B cell (primary cell): ENCODE results near the gene ZDHHC20. TPM values are rescaled to one million over a fixed set of nuclear protein-coding genes. Genes with fewer than 3 reads are reported as not detected.

Experiments used
- ATAC-seq: fragments of 200-7000 bp; cut with Tn5 transposase; one replicate; pipeline ENCODE4 v1.10.0; 2021; ENCODE audit warnings: low read depth, mild to moderate bottlenecking, moderate number of reproducible peaks, moderate library complexity
- CTCF ChIA-PET: fragments of 350-600 bp; sonication (Branson Sonifier 250); formaldehyde crosslinking; loops from one replicate; lab custom pipeline; 2021; ENCODE audit warnings: antibody characterized with exemption, inconsistent platforms; lab: Charles Lee
- POLR2A ChIA-PET: fragments of 350-600 bp; sonication (Branson Sonifier 250); formaldehyde crosslinking; loops from one replicate; lab custom pipeline; 2021; ENCODE audit warnings: antibody characterized with exemption; lab: Charles Lee
- DNase-seq: peaks from one replicate; pipeline ENCODE4 v3.0.0; 2013
- H2AFZ ChIP-seq: 2 replicates; pipeline ENCODE4 v1.6.1; 2012; ENCODE audit warnings: mild to moderate bottlenecking, low read depth, low read length; ENCODE audit not compliant: insufficient read depth, poor library complexity, severe bottlenecking
- H3K27ac ChIP-seq, 2 donors: 1 replicate in 1 of 2; 2 replicates in 1 of 2; pipeline ENCODE4 v1.5.1; 2012 to 2013; ENCODE audit warnings: low read length in 2 of 2, mild to moderate bottlenecking in 2 of 2, moderate library complexity in 1 of 2
- H3K27me3 ChIP-seq, 4 experiments: fragments of 200-600 bp in 1 of 4; sonication (generic) in 1 of 4; replicated peaks in 1 of 4; 1 replicate in 2 of 4; 2 replicates in 2 of 4; pipeline versions ENCODE4 v1.6.1 to v1.7.0; 2013 to 2016; ENCODE audit warnings: low read length in 3 of 4, mild to moderate bottlenecking in 2 of 4, mixed read lengths in 1 of 4, moderate library complexity in 1 of 4; ENCODE audit not compliant: insufficient read depth in 4 of 4, control insufficient read depth in 3 of 4; ENCODE audit errors: control extremely low read depth in 1 of 4
- H3K36me3 ChIP-seq, 2 experiments: replicated peaks in 1 of 2; 1 replicate in 1 of 2; 2 replicates in 1 of 2; pipeline versions ENCODE4 v1.6.1 to v1.7.1; 2013; ENCODE audit warnings: low read length in 1 of 2; ENCODE audit not compliant: insufficient read depth in 2 of 2, control insufficient read depth in 1 of 2; ENCODE audit errors: control extremely low read depth in 1 of 2, extremely low read depth in 1 of 2
- H3K4me1 ChIP-seq, 2 donors: fragments of 200-600 bp in 1 of 2; sonication (generic) in 1 of 2; 1 replicate in 1 of 2; 2 replicates in 1 of 2; pipeline versions ENCODE4 v1.5.1 to v1.6.1; 2013 to 2017; ENCODE audit warnings: low read length in 2 of 2; ENCODE audit not compliant: control insufficient read depth in 2 of 2, insufficient read depth in 2 of 2
- H3K4me2 ChIP-seq: replicated peaks from 2 replicates; pipeline ENCODE3; 2012; ENCODE audit warnings: mild to moderate bottlenecking, low read depth, low read length; ENCODE audit not compliant: poor library complexity, severe bottlenecking
- H3K4me3 ChIP-seq, 5 experiments: fragments of 200-600 bp in 1 of 5; sonication (generic) in 1 of 5; 1 replicate in 3 of 5; 2 replicates in 2 of 5; pipeline versions ENCODE4 v1.5.1 to v1.7.0; 2011 to 2016; ENCODE audit warnings: low read length in 4 of 5, mild to moderate bottlenecking in 4 of 5, low read depth in 2 of 5, control low read depth in 1 of 5, moderate library complexity in 1 of 5; ENCODE audit not compliant: insufficient read depth in 1 of 5; ENCODE audit errors: control extremely low read depth in 1 of 5, extremely low read depth in 1 of 5
- H3K79me2 ChIP-seq: fragments of 200-600 bp; sonication (generic); one replicate; pipeline ENCODE4 v1.6.0; 2016; ENCODE audit warnings: low read length; ENCODE audit not compliant: control insufficient read depth, insufficient read depth
- H3K9ac ChIP-seq: fragments of 200-600 bp; sonication (generic); 2 replicates; pipeline ENCODE4 v1.6.1; 2017; ENCODE audit warnings: mild to moderate bottlenecking, low read length, moderate library complexity
- H3K9me3 ChIP-seq, 3 donors: one replicate each; pipeline versions ENCODE4 v1.6.1 to v1.7.1; 2013; ENCODE audit warnings: low read length in 2 of 3; ENCODE audit not compliant: control insufficient read depth in 2 of 3, insufficient read depth in 1 of 3; ENCODE audit errors: control extremely low read depth in 1 of 3
- H4K20me1 ChIP-seq: 2 replicates; pipeline ENCODE4 v1.6.0; 2012; ENCODE audit warnings: mild to moderate bottlenecking, low read length; ENCODE audit not compliant: insufficient read depth, control insufficient read depth, poor library complexity, severe bottlenecking
- H3K27ac Mint-ChIP-seq: one replicate; pipeline ENCODE4 v1.8.0; 2021; ENCODE audit warnings: mixed read lengths
- H3K27me3 Mint-ChIP-seq: one replicate; pipeline ENCODE4 v1.8.0; 2021; ENCODE audit warnings: mixed read lengths
- H3K4me1 Mint-ChIP-seq: one replicate; pipeline ENCODE4 v1.8.0; 2021; ENCODE audit warnings: mixed read lengths
- H3K4me3 Mint-ChIP-seq: one replicate; pipeline ENCODE4 v1.8.0; 2021; ENCODE audit warnings: mixed read lengths
- H3K9me3 Mint-ChIP-seq: one replicate; pipeline ENCODE4 v1.8.0; 2022; ENCODE audit warnings: mixed read lengths; ENCODE audit not compliant: insufficient read depth
- EZH2 ChIP-seq: IDR thresholded peaks from 2 replicates; pipeline ENCODE4 v1.6.1; 2012; ENCODE audit warnings: borderline replicate concordance, low read depth, mild to moderate bottlenecking, moderate library complexity, low read length; ENCODE audit not compliant: insufficient read depth, poor library complexity, severe bottlenecking
- WGBS: methylation state at CpG from one replicate; pipeline ENCODE4 v1.1.5; 2013; ENCODE audit warnings: missing lambda C conversion rate; ENCODE audit not compliant: insufficient coverage; 5-methylcytosine and 5-hydroxymethylcytosine counted together
- intact Hi-C: fragments of 100-400 bp; cut with micrococcal nuclease; formaldehyde crosslinking; loops from one replicate; pipeline ENCODE4 v1.10.0; 2022
- polyA plus RNA-seq: library from polyadenylated mRNA; depleted of rRNA; stranded (reverse); fragments of >200 nt; gene quantifications from 2 replicates; pipeline ENCODE4 v1.2.3, GENCODE V29; 2012
- total RNA-seq, 2 donors: library from RNA; stranded (reverse); fragments of 120-200 nt in 1 of 2; gene quantifications; 1 replicate in 1 of 2; 2 replicates in 1 of 2; pipeline versions ENCODE4 v1.2.3 to v1.2.4, GENCODE V29; 2013 to 2022
- TF ChIP-seq, protein P1 (sequence below): fragments of 200-600 bp; IDR thresholded peaks from one replicate; pipeline ENCODE4 v1.8.0; 2022; ENCODE audit warnings: antibody characterized with exemption, mild to moderate bottlenecking

The ZDHHC20 gene
- total and polyA plus RNA-seq, 2 donors (not counting 1 experiment from before 2014, with no cell fraction given) = 10.3 to 61.5 TPM

DNA sequence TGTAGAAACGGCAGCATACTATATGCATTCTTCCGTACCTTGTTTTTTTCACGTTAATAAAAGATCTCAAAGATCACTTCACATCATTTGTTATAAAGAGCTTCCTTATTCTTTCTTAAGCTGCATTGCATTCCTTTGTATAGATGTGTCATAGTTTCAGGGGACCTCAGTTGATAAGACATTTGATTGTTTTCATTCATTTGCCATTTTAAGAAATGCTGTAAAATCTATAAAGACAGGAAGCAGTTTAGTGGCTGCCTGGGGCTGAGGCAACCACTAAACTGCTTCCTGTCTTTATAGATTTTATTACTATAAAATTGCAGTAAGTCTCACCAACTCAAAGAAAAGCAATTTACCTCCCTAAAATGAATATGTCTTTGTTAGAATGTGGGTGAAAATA lies 59.4 kb downstream of the ZDHHC20 start:
- Histone ChIP-seq H3K9ac (no peak overlapping the region), H3K9me3 (no peaks in the 10 kb centered on the region), H2AFZ (no peak overlapping the region), H3K4me2 (no peak overlapping the region), H3K36me3 (peaks cover 9 to 40% of the 10 kb centered on the region in 2 experiments), H3K79me2 (no peaks in the 10 kb centered on the region), H4K20me1 (no peaks in the 10 kb centered on the region), H3K4me1 (no peaks in the 10 kb centered on the region), H3K27ac (no peak overlapping the region), H3K4me3 (no peak overlapping the region), H3K27me3 (no peaks in the 10 kb centered on the region)
- no peak overlapping the region for H3K4me3 Mint-ChIP-seq
- no peaks in the 10 kb centered on the region for H3K9me3 Mint-ChIP-seq
- intact Hi-C loops = loop anchor here (10.0 kb wide), 1 partner anchor 55 kb away; the partner anchor contains the start of gene ZDHHC20
- ChIA-PET POLR2A (no interaction called here), CTCF (no interaction called here)
- no peaks in the 10 kb centered on the region for H3K4me1 Mint-ChIP-seq
- H3K27ac Mint-ChIP-seq = no peak overlapping the region
- WGBS = no CpG with 5 or more reads among the region's 3 CpGs
- ATAC-seq = no peak
- H3K27me3 Mint-ChIP-seq = no peaks in the 10 kb centered on the region
- DNase-seq = no peak
- TF ChIP-seq, protein P1, sequence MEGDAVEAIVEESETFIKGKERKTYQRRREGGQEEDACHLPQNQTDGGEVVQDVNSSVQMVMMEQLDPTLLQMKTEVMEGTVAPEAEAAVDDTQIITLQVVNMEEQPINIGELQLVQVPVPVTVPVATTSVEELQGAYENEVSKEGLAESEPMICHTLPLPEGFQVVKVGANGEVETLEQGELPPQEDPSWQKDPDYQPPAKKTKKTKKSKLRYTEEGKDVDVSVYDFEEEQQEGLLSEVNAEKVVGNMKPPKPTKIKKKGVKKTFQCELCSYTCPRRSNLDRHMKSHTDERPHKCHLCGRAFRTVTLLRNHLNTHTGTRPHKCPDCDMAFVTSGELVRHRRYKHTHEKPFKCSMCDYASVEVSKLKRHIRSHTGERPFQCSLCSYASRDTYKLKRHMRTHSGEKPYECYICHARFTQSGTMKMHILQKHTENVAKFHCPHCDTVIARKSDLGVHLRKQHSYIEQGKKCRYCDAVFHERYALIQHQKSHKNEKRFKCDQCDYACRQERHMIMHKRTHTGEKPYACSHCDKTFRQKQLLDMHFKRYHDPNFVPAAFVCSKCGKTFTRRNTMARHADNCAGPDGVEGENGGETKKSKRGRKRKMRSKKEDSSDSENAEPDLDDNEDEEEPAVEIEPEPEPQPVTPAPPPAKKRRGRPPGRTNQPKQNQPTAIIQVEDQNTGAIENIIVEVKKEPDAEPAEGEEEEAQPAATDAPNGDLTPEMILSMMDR = no peak
- TF ChIP-seq EZH2 = no peak

DNA sequence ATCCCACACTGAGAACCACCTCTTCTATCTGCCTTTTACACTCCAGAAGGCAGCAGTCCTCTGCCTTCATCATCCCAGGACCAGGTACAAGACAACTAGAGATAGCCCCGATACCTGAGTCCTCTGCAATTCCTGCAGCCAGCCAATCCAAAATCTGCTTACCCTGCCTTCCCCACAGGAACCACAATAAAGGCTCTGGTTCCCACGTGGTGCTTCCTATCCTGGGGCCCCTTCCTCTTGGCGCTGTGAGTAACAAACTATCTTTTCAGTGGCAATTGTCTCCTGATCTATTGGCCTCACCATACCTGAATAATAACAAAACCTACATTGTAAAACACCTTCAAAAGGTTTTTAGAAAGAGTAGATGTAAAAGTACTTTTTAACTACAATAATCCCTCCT lies 63.1 kb downstream of the ZDHHC20 start:
- no peak for ATAC-seq
- no peak overlapping the region for H3K27ac ChIP-seq
- no peaks in the 10 kb centered on the region for H3K4me1 ChIP-seq
- H3K4me2 ChIP-seq = no peak overlapping the region
- intact Hi-C loops = no loop called here
- 41% methylated on average over 2 of the region's 3 CpGs for WGBS
- Mint-ChIP-seq H3K4me3 (no peak overlapping the region), H3K27me3 (no peaks in the 10 kb centered on the region), H3K9me3 (no peaks in the 10 kb centered on the region), H3K27ac (no peak overlapping the region), H3K4me1 (no peaks in the 10 kb centered on the region)
- no peak overlapping the region for H2AFZ ChIP-seq
- H3K79me2 ChIP-seq = no peaks in the 10 kb centered on the region
- no peaks in the 10 kb centered on the region for H3K9me3 ChIP-seq
- H3K4me3 ChIP-seq = no peak overlapping the region
- H3K36me3 ChIP-seq = peaks cover 6 to 32% of the 10 kb centered on the region in 2 experiments
- ChIA-PET CTCF (no interaction called here), POLR2A (no interaction called here)
- no peaks in the 10 kb centered on the region for H3K27me3 ChIP-seq
- no peak for DNase-seq
- no peak overlapping the region for H3K9ac ChIP-seq
- H4K20me1 ChIP-seq = no peaks in the 10 kb centered on the region
- TF ChIP-seq EZH2 = no peak
- TF ChIP-seq, protein P1 = no peak
